Right lung (tissue), 5 donors: ENCODE measurements around the gene SNHG17. TPM values are rescaled to one million over a fixed set of nuclear protein-coding genes. Genes with fewer than 3 reads are reported as not detected.
"Not testable (repeated sequence)": the region's sequence is repeated elsewhere in the genome, so short reads cannot be mapped to it uniquely, and the experiment has no call there.

Experiments
- DNase-seq, 2 donors: peaks; one replicate each; pipeline ENCODE4 v3.0.0-alpha.2; 2013
- polyA plus RNA-seq, 5 donors: library from polyadenylated mRNA; unstranded; fragments of 120-200 nt; gene quantifications; one replicate each; pipeline versions ENCODE4 v1.2.1 to v1.2.3, GENCODE V29; 2013; ENCODE audit warnings: inconsistent platforms in 1 of 5, low replicate concordance in 1 of 5; ENCODE audit not compliant: insufficient read length in 5 of 5, insufficient read depth in 1 of 5

Gene SNHG17
- polyA plus RNA-seq, 5 donors, result 22.4 to 54.9 (median 32.8) TPM

DNA sequence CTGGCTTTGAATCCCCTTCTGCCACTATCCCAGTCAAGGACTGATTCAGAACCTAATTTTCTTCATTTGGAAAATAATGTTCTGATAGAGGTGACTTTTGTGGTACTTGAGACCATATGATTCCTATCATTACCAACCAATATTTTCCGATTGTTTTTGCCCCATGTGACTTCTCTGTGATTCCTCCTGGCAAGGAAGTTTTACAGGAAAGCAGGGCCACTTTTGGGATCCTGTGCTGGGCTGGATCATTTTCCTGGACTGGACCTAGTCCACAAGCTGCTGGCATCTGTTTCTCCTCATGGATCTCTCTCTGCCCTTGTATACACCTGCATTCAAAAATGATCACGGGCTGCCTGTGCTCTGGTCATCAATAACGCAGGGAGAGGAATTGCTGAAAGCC is 13.9 kb upstream of the SNHG17 start:
- no peak for DNase-seq

DNA sequence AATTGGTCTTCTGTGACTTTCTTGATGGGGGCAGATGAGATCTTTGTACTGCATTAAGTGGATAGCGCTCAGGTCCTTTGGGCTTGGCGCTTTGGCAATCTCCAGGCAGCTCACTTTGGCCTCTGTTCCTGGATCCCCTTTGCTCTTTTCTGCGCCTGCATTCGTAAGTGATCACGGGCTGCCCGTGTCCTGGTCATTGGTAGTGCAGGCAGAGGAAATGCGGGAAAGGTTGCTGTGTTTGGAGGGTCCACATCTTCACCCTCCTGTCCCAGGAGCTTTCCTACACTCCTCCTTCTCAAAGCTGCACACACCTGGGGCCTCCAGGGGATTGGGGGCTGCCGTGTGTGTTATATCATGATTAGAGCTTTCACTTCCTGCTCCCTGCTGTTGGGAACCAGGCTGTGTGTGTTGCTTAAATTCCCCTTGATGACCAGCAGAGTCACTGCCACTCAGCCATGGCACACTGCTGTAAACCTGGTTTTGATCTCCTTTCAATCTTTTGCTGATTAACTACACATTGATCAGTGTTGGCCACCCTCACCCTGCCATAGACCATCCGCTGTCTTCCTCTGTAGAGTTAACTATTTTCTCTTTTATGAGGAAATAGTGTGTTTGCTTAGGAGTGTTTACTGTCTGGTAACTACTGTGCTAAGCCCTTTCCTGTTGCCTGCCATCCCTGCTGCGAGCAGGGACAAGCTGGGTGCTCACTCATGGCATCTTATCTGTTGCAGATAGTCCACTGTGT is 13.0 kb upstream of the SNHG17 start:
- DNase-seq, result no peak

DNA sequence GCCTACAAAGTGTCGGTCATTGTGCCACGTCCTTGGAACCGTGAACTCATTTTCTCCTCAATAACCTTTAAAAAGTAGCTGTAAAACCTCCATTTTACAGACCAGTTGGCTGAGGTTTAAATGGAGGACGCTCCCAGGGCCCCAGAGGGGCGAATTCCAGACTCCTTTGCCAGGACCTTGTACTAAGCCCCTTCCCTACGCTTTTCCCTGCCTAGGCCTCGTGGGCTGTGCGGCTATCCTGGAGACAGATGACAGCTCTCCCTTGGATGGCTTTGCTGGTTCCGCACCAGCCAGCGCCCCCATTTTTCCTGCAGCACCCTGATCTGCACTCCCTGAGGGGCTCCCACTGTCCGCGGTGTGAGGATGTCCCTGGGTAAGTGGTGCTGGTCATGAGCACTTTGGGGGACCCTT is 12.1 kb upstream of the SNHG17 start:
- DNase-seq, result no peak

DNA sequence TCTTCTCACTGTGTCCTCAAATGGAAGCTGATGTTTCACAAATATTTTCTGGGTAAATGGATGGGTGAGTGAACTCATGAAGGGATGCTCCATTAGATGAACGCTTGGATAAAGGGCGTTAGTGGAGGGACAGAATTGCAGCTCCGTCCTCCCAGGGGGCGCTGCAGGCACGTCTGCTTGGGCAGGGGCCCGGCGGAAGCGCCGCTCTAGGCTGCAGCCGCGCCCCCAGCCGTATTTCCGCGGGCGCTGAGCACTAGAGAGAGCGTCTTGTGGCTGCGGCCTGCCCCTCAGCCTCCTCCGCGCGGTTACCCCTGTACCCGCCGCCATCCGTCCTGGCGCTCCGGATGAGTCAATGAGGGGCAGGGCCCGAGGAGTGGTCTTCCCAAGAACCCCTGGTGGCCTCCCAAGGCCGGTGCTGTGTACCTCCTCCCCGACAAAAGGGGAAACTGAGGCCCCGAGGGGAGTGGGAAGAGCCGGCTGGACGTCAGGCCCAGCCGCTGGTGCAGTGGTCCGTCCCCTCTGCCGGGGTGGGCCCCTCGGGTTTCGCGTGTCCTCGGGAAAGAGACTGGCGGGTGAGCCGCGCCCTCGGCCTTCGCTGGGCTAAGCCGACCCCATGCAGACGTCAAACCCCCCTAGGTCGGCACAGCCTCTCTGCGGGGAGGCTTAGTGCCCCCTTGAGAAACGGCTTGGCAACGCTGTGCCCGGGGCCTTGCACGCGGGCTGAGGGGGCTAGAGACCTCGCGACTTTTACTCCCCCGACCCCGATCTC is 11.5 kb upstream of the SNHG17 start:
- peak; percentile 88 to 89 for DNase-seq

DNA sequence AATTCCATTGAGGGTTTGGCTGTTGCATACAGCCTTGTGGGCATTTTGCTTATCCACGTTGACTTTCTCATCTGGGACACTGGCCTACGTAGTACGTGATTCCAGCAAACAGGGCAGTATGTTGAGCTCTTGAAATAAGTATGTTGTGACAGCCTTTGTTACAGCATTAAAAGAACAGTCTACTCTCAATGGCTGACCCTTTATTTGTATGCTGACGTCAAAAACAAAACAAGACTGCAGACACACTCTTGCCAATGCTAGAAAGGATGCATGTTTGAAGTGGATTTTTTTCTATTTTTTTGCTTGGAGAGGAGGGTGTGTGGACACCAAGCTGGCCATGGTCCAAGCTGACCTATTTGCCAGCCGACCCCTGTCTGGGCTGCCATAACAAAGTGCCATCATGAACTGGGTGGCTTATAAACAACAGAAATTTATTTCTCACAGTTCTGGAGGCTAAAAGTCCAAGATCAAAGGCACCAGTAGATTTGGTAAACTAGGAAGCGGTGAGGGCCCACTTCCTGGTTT is 10.8 kb upstream of the SNHG17 start:
- no peak for DNase-seq

DNA sequence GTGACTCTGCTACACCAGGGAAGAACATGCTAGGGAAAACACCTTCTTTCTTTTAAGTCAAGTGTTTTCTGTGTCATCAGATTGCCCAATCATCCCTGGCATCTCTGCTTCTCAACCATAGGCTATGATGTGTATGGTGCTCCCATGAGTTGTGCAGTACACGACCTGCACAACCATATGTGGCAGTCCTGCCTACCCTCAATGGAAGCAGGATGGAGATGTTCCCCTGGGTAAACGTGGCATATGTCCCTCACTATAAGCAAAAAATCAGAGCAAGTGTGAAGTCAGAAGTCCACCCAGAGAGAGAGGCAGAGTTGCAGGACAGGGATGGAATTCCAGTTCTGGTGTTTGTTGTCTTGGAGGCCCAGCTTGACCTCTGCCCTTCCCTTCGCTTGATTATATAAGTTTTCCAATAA is 10.3 kb upstream of the SNHG17 start:
- no peak for DNase-seq

DNA sequence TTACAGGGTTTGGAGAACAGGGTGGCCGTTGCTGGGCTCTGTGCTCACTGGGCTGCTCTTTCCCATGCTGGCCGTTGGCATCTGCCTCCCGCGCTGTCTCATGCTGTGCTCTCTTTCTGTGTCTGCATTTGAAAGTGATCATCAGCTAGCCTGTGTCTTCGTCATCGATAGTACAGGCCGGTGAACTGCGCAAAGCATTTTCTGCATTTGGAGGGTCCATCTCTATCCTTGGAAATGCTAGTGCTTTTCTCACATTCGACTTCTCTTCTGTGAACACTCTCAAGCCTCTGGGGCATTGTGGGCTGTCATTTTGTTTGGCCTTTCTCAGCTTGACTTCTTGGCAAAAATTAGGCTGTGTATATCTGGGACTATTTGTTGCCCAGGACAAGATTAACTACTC is 6.8 kb upstream of the SNHG17 start:
- DNase-seq, result no peak

DNA sequence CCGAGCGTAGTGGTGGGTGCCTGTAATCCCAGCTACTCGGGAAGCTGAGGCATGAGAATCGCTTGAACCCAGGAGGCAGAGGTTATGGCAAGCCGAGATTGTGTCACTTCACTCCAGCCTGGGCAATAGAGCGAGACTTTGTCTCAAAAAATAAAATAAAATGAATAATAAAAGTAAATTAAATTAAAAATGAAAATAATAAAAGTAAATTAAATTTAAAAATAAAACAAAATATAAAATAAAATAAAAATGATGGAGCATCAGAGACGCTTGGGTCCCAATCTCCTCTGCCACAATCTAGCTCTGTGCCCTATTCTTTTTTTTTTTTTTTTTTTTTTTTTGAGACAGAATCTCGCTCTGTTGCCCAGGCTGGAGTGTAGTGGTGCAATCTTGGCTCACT is 6.0 kb upstream of the SNHG17 start:
- not testable (repeated sequence) for DNase-seq

DNA sequence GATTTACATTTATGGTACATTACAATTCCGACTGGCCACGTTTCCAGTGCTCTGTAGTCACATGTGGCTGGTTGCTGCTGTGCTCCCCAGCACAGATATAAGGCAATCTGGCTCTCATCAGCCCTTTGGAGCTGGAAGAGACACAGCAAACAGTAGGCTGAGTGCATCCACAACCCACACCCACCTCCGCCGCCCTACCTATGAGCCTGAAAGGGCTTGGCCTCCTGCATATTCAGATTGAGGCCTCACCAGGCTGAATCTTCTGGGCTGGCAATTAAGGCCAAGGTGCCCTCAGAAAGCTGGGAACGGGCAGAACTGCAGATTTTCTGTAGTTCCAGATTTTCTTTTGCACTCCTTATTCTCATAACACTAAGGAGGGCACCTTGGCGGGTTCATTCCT is 2.7 kb upstream of the SNHG17 start:
- DNase-seq, result no peak

DNA sequence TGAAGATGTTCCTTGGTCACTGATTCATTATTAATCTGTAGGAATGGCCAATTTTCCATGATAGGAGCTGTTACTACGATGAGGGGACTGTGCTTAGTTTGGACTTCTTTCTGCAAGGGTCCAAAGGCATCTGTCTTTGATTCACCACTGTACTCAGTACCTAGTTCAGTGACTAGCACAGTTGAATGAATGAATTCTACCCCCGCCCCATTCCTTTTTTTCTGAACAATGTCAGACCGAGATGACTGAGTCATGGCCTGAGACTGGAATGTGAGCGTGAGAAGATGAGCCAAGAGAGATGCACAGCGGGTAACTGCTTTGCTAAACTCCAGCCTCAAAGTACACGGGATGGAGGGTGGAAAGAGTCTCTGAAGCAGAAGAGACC is 419 bp upstream of the SNHG17 start:
- no peak for DNase-seq

DNA sequence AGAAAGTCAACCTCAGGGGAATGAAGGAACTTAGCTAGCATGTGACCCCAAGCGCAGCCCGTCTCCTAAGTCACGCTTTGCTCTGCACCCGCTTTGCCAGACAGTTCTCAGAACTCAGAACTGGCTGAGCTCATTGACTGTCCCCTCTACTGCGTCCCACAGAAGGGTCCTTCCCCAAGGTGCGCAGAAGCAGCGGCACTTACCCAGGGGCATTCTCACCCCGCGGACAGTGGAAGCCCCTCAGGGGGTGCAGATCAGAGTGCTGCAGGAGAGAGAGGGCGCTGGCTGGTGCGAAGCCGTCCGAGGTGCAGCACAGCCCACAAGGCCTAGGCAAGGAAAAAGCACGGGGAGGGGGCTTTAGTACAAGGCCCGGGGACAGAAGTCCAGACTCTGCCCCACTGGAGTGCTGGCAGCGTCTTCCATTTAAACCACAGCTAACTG is 807 bp downstream of the SNHG17 start:
- peak in 1 of 2 donors; percentile 9 for DNase-seq

DNA sequence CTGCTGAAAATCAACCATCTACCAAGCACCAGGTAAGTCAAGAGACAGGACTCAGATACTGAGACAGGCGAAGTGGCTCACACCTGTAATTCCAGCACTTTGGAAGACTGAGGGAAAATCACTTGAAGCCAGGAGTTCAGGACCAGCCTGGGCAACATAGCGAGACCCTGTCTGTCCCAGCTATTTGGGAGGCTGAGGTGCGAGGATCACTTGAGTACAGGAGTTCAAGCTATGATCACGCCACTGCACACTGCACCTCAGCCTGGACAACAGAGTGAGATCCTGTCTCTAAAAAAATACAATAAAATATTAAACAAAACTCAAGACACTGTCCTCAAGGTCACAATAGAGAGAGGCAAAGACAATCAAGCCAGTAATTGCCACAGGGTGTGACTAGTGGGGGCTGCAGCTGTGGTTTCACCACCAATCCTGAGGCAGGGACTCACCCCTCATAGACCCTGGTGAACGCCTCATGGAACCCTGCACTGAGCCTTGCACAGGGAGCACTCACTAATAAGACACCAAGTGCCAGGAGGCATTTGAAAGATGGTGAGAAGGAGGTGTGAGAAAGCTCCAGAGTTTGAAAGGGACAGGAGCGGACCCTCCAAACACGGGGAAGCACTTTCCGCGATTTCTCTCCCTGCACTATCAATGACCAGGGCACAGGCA is 1.7 kb downstream of the SNHG17 start:
- no peak for DNase-seq

DNA sequence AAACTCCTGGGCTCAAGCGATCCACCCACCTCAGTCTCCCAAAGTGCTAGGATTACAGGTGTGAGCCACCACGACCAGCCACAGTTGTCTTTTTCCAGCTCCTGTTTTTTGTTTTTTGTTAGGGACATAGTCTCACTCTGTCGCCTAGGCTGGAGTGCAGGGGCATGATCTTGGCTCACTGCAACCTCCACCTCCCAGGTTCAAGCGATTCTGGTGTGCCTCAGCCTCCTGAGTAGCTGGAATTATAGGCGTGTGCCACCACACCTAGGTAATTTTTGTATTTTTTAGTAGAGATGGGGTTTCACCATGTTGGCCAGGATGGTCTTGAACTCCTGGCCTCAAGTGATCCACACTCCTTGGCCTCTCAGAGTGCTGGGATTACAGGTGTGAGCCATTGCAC is 2.3 kb downstream of the SNHG17 start:
- not testable (repeated sequence) for DNase-seq

DNA sequence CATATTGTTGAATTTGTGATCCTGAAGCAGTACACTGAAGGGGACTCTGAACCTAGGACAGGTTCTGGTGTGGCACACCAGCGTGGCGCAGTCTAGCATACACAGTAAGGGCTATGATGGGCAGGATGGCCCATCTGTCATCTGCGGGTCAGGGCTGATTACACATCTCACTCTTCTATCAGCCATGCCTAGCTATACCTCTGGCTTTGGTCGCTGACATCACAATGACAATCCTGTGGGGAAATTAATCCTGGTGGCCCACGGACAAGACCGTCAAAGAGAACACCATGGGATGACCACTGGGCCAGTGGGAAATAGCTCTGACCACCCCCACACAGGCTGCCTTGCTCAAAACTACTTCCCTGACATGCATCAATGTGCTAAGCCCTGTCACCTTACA is 2.8 kb downstream of the SNHG17 start:
- no peak for DNase-seq

DNA sequence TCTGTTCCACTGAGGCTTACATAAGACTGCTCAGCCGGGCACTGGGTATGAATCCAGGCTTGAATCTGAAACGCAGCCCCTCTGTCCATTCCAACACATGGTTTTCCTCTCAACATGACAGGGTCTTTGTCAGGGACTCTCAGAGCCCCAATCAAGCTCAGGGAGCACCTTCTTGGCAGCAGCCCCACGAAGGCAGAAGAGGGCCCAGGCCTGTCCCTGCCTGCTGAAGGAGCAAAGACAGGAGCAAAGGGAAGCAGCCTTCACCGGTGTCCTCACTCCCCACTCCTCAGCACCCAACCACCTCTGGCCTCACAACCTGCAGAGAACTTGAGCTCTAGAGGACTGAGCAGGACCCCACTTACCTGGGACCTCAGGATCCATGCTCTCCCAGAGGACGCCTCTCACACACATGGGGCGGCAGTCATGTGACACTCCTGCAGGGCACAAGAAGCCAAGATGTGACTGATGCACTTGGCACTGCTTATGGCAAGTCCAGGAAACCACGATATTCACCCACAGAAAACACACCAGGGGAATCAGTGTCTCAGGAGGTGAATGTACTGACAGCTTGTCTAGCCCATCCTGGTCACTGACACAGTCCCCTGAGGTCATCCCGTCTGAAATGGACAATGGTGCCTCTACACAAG is 4.3 kb downstream of the SNHG17 start:
- no peak for DNase-seq

DNA sequence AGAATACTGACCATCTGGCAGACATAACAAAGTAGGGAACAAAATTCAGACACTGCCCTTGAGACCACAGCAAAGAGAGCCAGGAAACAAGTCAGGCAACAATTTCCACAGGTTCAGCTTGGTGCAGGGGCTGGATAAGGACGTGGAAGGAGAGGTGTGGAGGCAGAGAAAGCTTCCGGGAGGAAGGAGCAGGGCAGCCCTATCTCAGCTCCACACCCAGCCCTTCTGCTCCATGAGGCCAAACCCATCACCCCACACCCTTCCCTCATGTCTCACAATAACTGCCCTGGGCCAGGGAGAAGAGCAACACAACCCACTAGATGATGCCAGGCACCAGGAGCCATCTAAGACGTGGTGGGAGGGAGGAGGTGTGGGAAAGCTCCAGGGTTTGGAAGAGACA is 5.8 kb downstream of the SNHG17 start:
- no peak for DNase-seq

DNA sequence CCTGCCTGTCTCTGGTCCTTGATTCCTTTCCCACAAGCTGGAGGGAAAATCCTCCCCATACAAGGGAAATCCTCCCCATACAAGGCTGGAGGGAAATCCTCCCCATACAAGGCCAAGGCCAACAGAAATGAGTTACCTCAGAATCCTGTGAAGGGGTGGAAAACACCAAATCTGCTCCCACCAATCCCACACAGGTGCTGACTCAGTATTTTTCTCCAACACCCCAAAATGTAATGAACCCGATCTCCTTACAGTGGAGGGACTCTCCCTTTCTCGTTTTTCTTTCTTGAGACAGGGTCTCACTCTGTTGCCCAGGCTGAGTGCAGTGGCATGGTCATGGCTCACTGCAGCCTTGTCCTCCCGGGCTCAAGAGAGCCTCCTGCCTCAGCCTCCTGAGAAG is 6.3 kb downstream of the SNHG17 start:
- DNase-seq, result no peak

DNA sequence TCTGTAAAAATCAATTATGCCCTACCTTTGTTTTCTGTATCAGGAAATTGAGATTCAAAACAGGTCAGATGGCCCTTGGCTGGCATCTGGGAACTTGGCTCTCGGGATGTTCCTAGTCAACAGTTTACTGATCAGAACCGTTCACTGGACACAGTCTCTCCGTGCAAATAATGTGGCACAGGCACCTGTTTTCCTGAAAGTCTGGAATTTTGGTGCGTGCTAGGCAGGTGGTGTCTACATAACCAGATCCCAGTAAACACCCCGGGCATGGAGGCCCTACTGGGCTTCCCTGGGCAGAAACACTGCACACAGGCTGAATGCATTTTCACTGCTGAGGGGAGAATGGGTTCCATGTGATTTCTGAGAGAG is 7.5 kb downstream of the SNHG17 start:
- DNase-seq, result no peak

DNA sequence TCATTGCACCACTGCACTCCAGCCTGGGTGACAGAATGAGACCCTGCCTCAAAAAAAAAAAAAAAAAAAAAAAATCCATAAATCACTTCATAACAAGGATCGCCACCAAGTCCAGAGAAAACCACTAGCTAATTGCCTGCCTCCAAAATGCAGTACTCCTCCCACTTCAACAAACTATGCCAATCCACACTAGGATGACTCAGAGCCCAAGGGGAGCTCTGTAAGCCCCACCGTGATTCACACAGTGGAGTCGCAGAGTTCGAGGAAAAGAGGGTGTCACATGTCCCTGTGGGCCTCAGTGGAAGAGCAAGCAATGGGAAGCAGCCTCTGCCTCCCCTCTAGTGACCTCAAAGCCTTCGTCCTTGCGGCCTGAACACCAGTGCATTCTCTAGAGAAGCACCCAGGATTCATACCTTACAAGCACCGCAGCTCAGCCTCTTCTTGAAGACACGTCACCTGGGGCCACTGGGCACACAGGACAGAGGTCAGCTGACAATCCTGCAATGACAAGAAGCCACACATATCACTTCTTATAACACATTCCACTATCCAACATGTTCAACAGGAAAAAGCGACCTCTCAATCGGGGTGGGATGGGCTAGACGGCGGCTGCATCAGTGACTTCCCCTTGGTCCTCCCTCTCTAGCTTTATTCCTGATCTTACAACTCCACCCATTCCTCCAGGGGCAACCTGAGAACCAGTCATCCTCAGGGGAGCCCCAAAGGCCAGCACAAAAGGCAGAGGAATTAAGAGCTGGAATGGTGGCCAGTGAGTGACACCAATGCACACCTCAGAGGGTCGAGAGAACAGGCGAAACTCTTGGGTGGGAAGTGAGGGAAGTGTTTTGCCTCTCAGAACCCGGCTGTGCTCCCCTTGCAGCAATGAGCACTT is 8.9 kb downstream of the SNHG17 start:
- DNase-seq, result no peak

DNA sequence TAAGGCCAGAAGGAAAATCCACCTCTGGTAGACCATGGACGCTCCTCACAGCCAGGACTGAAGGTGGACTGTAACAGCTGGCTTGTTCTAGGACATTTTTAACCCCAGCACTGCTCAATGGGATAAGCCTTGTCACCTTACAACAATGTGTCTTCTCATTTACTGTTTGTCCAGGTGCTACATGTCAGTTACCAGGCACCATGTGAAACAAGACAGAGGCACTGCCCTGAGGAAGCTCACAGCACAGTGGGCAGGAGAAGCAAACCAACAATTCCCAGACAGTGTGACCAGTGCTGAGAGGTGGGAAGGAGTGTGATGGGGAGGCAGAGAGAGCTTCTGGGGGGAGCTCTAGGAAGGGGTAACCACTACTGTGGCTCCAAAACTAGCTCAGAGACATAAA is 10.7 kb downstream of the SNHG17 start:
- no peak for DNase-seq

DNA sequence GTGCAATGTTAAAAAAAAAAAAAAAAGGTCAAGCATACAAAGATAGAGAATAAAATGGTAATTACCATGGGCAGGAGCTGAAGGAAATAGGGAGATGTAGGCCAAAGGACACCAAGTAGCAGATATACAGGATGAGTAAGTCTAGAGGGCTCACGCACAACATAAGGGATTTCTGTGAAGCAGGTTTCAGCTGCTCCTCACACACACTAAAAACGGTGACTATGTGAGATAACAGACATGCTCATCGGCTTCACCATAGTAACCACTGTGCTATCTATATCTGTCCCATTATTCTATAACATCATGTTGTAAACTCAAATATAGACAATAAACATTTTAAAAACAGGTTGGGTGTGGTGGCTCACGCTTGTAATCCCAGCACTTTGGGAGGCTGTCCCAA is 11.6 kb downstream of the SNHG17 start:
- DNase-seq, result no peak
